HepG2 (cell line): ENCODE data around the gene SPSB1.

Experiments used
- EZH2 ChIP-seq: conservative IDR thresholded peaks from 2 replicates; pipeline ENCODE4 v1.6.1; 2012; ENCODE audit warnings: mild to moderate bottlenecking, low read depth, low read length, moderate library complexity
- KLF9 ChIP-seq: IDR thresholded peaks from 2 replicates; pipeline ENCODE4 v1.6.1; 2016; ENCODE audit warnings: low read depth
- TF ChIP-seq, protein P1 (sequence below), 2 experiments: IDR thresholded peaks; 2 replicates each; pipeline ENCODE4 v1.6.1; 2011 to 2012; ENCODE audit warnings: low read length in 2 of 2, borderline replicate concordance in 1 of 2, low read depth in 1 of 2, mild to moderate bottlenecking in 1 of 2, moderate library complexity in 1 of 2

- TF ChIP-seq KLF9 (CRISPR knock-in tag): no peak
- TF ChIP-seq EZH2: no peak
- TF ChIP-seq, protein P1, sequence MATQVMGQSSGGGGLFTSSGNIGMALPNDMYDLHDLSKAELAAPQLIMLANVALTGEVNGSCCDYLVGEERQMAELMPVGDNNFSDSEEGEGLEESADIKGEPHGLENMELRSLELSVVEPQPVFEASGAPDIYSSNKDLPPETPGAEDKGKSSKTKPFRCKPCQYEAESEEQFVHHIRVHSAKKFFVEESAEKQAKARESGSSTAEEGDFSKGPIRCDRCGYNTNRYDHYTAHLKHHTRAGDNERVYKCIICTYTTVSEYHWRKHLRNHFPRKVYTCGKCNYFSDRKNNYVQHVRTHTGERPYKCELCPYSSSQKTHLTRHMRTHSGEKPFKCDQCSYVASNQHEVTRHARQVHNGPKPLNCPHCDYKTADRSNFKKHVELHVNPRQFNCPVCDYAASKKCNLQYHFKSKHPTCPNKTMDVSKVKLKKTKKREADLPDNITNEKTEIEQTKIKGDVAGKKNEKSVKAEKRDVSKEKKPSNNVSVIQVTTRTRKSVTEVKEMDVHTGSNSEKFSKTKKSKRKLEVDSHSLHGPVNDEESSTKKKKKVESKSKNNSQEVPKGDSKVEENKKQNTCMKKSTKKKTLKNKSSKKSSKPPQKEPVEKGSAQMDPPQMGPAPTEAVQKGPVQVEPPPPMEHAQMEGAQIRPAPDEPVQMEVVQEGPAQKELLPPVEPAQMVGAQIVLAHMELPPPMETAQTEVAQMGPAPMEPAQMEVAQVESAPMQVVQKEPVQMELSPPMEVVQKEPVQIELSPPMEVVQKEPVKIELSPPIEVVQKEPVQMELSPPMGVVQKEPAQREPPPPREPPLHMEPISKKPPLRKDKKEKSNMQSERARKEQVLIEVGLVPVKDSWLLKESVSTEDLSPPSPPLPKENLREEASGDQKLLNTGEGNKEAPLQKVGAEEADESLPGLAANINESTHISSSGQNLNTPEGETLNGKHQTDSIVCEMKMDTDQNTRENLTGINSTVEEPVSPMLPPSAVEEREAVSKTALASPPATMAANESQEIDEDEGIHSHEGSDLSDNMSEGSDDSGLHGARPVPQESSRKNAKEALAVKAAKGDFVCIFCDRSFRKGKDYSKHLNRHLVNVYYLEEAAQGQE (IDR thresholded peaks at IDR 0.05; ENCODE audit: borderline replicate concordance in 1 of 2, low read depth in 1 of 2, low read length in 2 of 2): no peak
These were observed 69.8 kb downstream of the SPSB1 start for GRCh38 chr1:9362488-9362887.
